ENCODE results near the gene OR8B3. TPM values are rescaled to one million over a fixed set of nuclear protein-coding genes. Genes with fewer than 3 reads are reported as not detected.
"Not testable (repeated sequence)": the region's sequence is repeated elsewhere in the genome, so short reads cannot be mapped to it uniquely, and the experiment has no call there.

The OR8B3 gene
- total RNA-seq, 4 donors from 2014 or later: not detected

DNA sequence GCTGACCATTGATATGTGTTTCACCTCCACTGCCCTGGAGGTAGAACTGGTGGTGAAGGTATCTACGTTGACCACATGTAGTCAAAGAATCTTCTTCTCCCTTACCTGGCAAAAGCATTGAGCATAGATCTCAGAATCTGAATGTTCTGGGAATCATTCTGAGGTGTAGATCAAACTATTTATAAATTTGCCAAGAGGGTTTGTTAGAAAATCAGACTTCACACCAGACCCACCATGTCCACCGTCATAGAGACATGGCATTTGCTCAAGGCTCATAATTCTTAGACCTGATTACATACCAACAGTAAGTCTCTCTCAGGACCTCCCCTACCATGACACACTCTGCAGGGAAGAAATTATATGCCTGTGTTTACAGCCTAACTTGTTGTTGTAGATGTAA is 14.4 kb downstream of the OR8B3 start, which contains the start of gene OR8B2:
Gene OR8B2 (minus strand): TSS at position 101 of the 400 bp plus-strand sequence. CDS start 1,156 bp downstream, outside the sequence.
- no peaks in the 10 kb centered on the region for H3K9me3 ChIP-seq
- TF ChIP-seq, protein P1, sequence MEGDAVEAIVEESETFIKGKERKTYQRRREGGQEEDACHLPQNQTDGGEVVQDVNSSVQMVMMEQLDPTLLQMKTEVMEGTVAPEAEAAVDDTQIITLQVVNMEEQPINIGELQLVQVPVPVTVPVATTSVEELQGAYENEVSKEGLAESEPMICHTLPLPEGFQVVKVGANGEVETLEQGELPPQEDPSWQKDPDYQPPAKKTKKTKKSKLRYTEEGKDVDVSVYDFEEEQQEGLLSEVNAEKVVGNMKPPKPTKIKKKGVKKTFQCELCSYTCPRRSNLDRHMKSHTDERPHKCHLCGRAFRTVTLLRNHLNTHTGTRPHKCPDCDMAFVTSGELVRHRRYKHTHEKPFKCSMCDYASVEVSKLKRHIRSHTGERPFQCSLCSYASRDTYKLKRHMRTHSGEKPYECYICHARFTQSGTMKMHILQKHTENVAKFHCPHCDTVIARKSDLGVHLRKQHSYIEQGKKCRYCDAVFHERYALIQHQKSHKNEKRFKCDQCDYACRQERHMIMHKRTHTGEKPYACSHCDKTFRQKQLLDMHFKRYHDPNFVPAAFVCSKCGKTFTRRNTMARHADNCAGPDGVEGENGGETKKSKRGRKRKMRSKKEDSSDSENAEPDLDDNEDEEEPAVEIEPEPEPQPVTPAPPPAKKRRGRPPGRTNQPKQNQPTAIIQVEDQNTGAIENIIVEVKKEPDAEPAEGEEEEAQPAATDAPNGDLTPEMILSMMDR (IDR thresholded peaks at IDR 0.05): no peak
- TF ChIP-seq POLR2A (IDR thresholded peaks at IDR 0.05): no peak
- no peak within 1 kb of the TSS for H3K4me3 ChIP-seq
- no peak for DNase-seq
- H3K4me1 ChIP-seq: no peaks in the 10 kb centered on the region
- H3K36me3 ChIP-seq: no peaks in the 10 kb centered on the region
- no peaks in the 10 kb centered on the region for H3K27me3 ChIP-seq
- no peak within 1 kb of the TSS for H3K27ac ChIP-seq

DNA sequence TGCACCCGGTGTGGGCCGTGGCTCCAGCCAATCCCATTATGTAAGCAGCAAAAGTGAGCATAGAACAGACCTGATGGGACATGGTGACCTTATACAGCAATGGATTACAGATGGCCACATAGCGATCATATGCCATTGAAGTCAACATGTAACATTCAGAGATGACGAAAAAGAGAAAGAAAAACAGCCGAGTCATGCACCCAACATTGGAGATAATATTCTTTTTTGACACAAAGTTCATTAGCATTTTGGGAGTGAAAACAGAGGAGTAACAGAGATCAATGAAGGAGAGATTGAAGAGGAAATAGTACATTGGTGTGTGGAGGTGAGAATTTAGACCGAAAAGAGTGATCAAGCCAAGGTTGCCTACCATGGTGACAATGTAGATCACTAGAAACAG is 16.0 kb downstream of the OR8B3 start:
- H3K4me3 ChIP-seq, DNase-seq, H3K27me3 ChIP-seq, H3K4me1 ChIP-seq, H3K36me3 ChIP-seq, H3K27ac ChIP-seq, H3K9me3 ChIP-seq: not testable (repeated sequence)

DNA sequence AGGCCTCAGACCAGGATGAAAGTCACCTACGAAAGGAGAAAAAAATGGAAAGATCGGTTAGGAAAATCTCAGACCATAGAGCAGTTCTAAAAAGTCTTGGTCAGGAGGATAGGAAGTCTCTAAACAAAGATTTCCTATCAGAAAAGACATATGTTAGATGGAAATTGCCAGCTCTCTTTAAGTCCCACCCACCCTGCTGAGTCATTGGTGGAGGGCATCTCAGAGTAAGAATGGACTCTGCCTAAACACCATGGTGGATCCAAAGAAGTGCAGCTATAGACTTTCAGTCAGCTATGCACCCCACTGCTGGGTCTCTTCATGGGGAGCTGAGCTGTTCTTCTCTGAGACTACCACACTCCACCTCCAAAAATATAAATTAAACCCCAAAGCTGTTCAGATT is 18.2 kb downstream of the OR8B3 start:
- no peak for TF ChIP-seq POLR2A (IDR thresholded peaks at IDR 0.05)
- TF ChIP-seq, protein P1 (IDR thresholded peaks at IDR 0.05): no peak
- DNase-seq: no peak
- no peak overlapping the region for H3K27ac ChIP-seq
- no peaks in the 10 kb centered on the region for H3K9me3 ChIP-seq
- H3K27me3 ChIP-seq: no peaks in the 10 kb centered on the region
- no peak overlapping the region for H3K4me3 ChIP-seq
- no peaks in the 10 kb centered on the region for H3K4me1 ChIP-seq
- H3K36me3 ChIP-seq: no peaks in the 10 kb centered on the region

DNA sequence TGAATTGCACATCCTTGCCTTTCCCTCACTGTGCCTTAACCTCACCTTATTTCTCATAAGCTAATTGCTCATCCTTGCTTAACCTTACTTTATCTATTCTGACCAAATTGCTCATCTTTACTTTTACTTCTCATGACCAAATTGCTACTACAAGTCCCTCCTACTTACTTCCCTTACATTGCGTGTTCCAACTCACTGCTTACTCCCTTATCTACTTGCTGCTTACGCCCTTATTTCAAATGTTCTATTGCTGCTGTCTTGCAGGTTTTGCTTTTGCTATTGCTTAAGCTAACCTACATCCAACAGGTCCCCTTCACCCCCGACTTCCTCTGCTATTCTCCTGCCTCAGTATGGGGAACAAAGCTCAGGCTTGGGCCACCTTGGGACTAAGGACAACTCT is 22.5 kb downstream of the OR8B3 start:
- H3K36me3 ChIP-seq: no peaks in the 10 kb centered on the region
- H3K27me3 ChIP-seq: no peaks in the 10 kb centered on the region
- H3K27ac ChIP-seq: no peak overlapping the region
- H3K4me3 ChIP-seq: no peak overlapping the region
- no peak for DNase-seq
- no peaks in the 10 kb centered on the region for H3K4me1 ChIP-seq
- TF ChIP-seq POLR2A (IDR thresholded peaks at IDR 0.05): no peak
- TF ChIP-seq, protein P1 (IDR thresholded peaks at IDR 0.05): no peak
- no peaks in the 10 kb centered on the region for H3K9me3 ChIP-seq

DNA sequence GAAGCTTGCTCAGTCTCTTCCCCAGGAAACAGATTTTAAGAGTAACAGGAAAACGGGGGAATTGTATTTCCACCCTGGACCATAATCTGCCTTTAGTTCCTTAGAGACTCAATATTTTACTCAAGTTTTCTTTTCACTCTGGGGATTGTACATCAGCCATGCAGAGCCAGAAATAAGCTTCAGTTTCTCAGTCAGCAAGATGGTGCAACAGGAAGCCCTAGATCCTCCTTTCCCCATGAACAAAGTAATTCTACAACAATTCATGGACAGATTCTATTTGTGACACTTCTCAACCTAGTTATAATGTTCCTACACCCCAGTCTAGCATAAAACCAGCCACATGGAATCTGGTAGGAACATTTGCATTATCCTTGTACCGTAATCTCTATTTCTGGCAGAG is 39.3 kb downstream of the OR8B3 start:
- DNase-seq: no peak
- H3K36me3 ChIP-seq: no peaks in the 10 kb centered on the region
- H3K9me3 ChIP-seq: no peaks in the 10 kb centered on the region
- no peaks in the 10 kb centered on the region for H3K4me1 ChIP-seq
- no peaks in the 10 kb centered on the region for H3K27me3 ChIP-seq
- H3K4me3 ChIP-seq: no peak overlapping the region
- no peak for TF ChIP-seq POLR2A (IDR thresholded peaks at IDR 0.05)
- TF ChIP-seq, protein P1 (IDR thresholded peaks at IDR 0.05): no peak
- H3K27ac ChIP-seq: no peak overlapping the region

DNA sequence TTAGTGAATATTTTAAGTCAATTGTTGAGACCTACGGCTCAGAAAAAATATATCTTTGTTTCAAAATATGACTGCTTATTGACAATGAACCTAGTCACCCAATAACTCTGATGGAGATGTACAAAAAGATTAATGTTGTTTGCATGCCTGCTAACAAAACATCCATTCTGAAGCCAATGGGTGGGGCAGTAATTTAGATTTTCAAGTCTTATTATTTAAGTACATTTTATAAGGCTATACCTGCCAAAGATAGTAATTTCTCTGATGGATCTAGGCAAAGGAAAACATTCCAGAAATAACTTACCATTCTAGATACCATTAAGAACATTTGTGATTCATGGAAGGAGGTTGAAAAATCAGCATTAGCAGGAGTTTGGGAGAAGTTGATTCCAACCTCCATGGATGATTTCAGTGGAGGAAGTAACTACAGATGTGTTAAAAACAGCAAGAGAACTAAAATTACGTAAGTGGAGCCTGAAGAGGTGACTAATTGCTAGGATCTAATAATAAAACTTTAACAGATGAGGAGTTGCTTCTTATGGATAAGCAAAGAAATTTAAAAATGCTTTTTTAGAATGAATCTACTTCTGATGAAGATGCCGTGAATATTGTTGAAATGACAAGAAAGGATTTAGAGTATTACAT is 52.4 kb downstream of the OR8B3 start:
- no peak for DNase-seq
- H3K36me3 ChIP-seq: no peaks in the 10 kb centered on the region
- H3K27me3 ChIP-seq: no peaks in the 10 kb centered on the region
- no peak overlapping the region for H3K4me3 ChIP-seq
- no peak overlapping the region for H3K27ac ChIP-seq
- H3K4me1 ChIP-seq: no peaks in the 10 kb centered on the region
- no peaks in the 10 kb centered on the region for H3K9me3 ChIP-seq
- TF ChIP-seq POLR2A (IDR thresholded peaks at IDR 0.05): no peak
- TF ChIP-seq, protein P1 (IDR thresholded peaks at IDR 0.05): no peak

Other genes with a start within 250 kb of the OR8B3 start
- gene OR10D3, start 215.7 kb downstream of the OR8B3 start, total RNA-seq: not detected
- under 1 TPM in 1 of 4 donors, not detected in 3; 0.13 TPM for gene OR8G1, start 157.9 kb downstream of the OR8B3 start, total RNA-seq
- gene OR8G5, start 142.6 kb downstream of the OR8B3 start, total RNA-seq: not detected
- gene OR8D1, start 85.1 kb downstream of the OR8B3 start, total RNA-seq: not detected
- gene OR8D2, start 78.8 kb downstream of the OR8B3 start, total RNA-seq: not detected
- gene OR8B2, start 14.5 kb downstream of the OR8B3 start, total RNA-seq: not detected
- not detected for gene OR8B4, start 25.8 kb upstream of the OR8B3 start, total RNA-seq
- gene OR8B8, start 46.7 kb upstream of the OR8B3 start, total RNA-seq: not detected
- not detected for gene OR8B12, start 144.6 kb upstream of the OR8B3 start, total RNA-seq
- gene OR8A1, start 171.0 kb upstream of the OR8B3 start, total RNA-seq: not detected
- not detected for gene PANX3, start 212.4 kb upstream of the OR8B3 start, total RNA-seq
- gene TBRG1, start 223.8 kb upstream of the OR8B3 start, total RNA-seq: 10 to 100 TPM; 35.9 to 79.2 (median 55.7) TPM